HepG2 (cell line): ENCODE results near the gene ZFYVE26. TPM values are rescaled to one million over a fixed set of nuclear protein-coding genes. Genes with fewer than 3 reads are reported as not detected.
A peak's percentile ranks its signal among the peaks of the same experiment; 100 is the strongest.

ENCODE experiments used
- ATF1 ChIP-seq: IDR thresholded peaks from 2 replicates; pipeline ENCODE4 v1.6.1; 2016; ENCODE audit warnings: mild to moderate bottlenecking, control low read depth
- FOXA1 ChIP-seq, 2 experiments: fragments of 450-650 bp in 1 of 2; sonication (generic) in 1 of 2; formaldehyde crosslinking in 1 of 2; IDR thresholded peaks; 2 replicates each; pipeline versions ENCODE4 v1.4.0 to v1.6.1; 2016 to 2020; ENCODE audit warnings: missing genetic modification reagents in 1 of 2
- HNF4A ChIP-seq: sonication (generic); formaldehyde crosslinking; IDR thresholded peaks from 2 replicates; pipeline ENCODE4 v1.4.0; 2020; ENCODE audit warnings: missing genetic modification reagents
- KAT8 ChIP-seq: IDR thresholded peaks from 2 replicates; pipeline ENCODE4 v1.6.1; 2016; ENCODE audit warnings: missing genetic modification reagents, missing compliant biosample characterization
- KLF12 ChIP-seq: sonication (generic); formaldehyde crosslinking; IDR thresholded peaks from 2 replicates; pipeline ENCODE4 v1.4.0; 2020; ENCODE audit warnings: missing genetic modification reagents, borderline replicate concordance
- LCORL ChIP-seq, 2 experiments: fragments of 450-650 bp in 1 of 2; sonication (generic) in 1 of 2; formaldehyde crosslinking in 1 of 2; IDR thresholded peaks; 2 replicates each; pipeline versions ENCODE4 v1.5.0 to v1.6.1; 2017 to 2020; ENCODE audit warnings: antibody characterized with exemption in 1 of 2, missing genetic modification reagents in 1 of 2
- NCOA1 ChIP-seq: sonication (generic); formaldehyde crosslinking; IDR thresholded peaks from 2 replicates; pipeline ENCODE4 v1.9.0; 2021; ENCODE audit warnings: missing genetic modification reagents
- NFE2L2 ChIP-seq: fragments of 150-350 bp; IDR thresholded peaks from 2 replicates; pipeline ENCODE4 v1.6.1; 2014; ENCODE audit warnings: low read length
- NR3C1 ChIP-seq: sonication (generic); formaldehyde crosslinking; IDR thresholded peaks from 2 replicates; pipeline ENCODE4 v1.4.0; 2020; ENCODE audit warnings: missing genetic modification reagents
- ONECUT2 ChIP-seq: sonication (generic); formaldehyde crosslinking; IDR thresholded peaks from 2 replicates; pipeline ENCODE4 v1.4.0; 2020; ENCODE audit warnings: missing genetic modification reagents
- SP140L ChIP-seq: sonication (generic); formaldehyde crosslinking; IDR thresholded peaks from 2 replicates; pipeline ENCODE4 v1.4.0; 2020; ENCODE audit warnings: missing genetic modification reagents, borderline replicate concordance
- SP2 ChIP-seq: sonication (generic); formaldehyde crosslinking; IDR thresholded peaks from 2 replicates; pipeline ENCODE4 v1.5.1; 2020; ENCODE audit warnings: mild to moderate bottlenecking, missing genetic modification reagents
- TCF7L2 ChIP-seq: IDR thresholded peaks from 2 replicates; pipeline ENCODE4 v1.6.1; 2011; ENCODE audit warnings: mild to moderate bottlenecking, low read depth, low read length, moderate library complexity
- THAP11 ChIP-seq: IDR thresholded peaks from 2 replicates; pipeline ENCODE4 v1.6.1; 2016; ENCODE audit warnings: missing biosample characterization, missing genetic modification reagents
- ZBTB38 ChIP-seq: sonication (generic); formaldehyde crosslinking; IDR thresholded peaks from 2 replicates; pipeline ENCODE4 v1.5.1; 2020; ENCODE audit warnings: mild to moderate bottlenecking, missing genetic modification reagents
- ZBTB7A ChIP-seq: sonication (generic); formaldehyde crosslinking; IDR thresholded peaks from 2 replicates; pipeline ENCODE4 v1.8.0; 2022; ENCODE audit warnings: mild to moderate bottlenecking, missing genetic modification reagents
- ZMYM3 ChIP-seq: sonication (generic); formaldehyde crosslinking; IDR thresholded peaks from 2 replicates; pipeline ENCODE4 v1.5.1; 2020; ENCODE audit warnings: mild to moderate bottlenecking, missing genetic modification reagents
- ZNF556 ChIP-seq: sonication (generic); formaldehyde crosslinking; IDR thresholded peaks from 2 replicates; pipeline ENCODE4 v1.4.0; 2020; ENCODE audit warnings: mild to moderate bottlenecking, missing genetic modification reagents, borderline replicate concordance
- ZNF878 ChIP-seq: sonication (generic); formaldehyde crosslinking; IDR thresholded peaks from 2 replicates; pipeline ENCODE4 v1.8.1; 2023; ENCODE audit warnings: mild to moderate bottlenecking, missing genetic modification reagents, moderate library complexity
- ZSCAN12 ChIP-seq: sonication (generic); formaldehyde crosslinking; IDR thresholded peaks from 2 replicates; pipeline ENCODE4 v1.9.0; 2021; ENCODE audit warnings: mild to moderate bottlenecking, missing genetic modification reagents
- polyA plus RNA-seq, 8 experiments: library from polyadenylated mRNA; depleted of rRNA in 3 of 8; stranded (reverse) in 7 of 8; unstranded in 1 of 8; fragments of >200 nt; fragmentation: Illumina TruSeq in 4 of 8; extraction: Trizol in 4 of 8; gene quantifications; 2 replicates each; pipeline versions ENCODE4 v1.2.1 to v1.2.3, GENCODE V29; 2011 to 2016; ENCODE audit warnings: low read depth in 4 of 8, missing spikeins in 1 of 8, mixed read lengths in 1 of 8; ENCODE audit not compliant: insufficient read depth in 1 of 8
- total RNA-seq, 5 experiments: library from RNA; depleted of rRNA; stranded (reverse); fragments of >200 nt; fragmentation: Illumina TruSeq; extraction: Trizol; gene quantifications; 2 replicates each; pipeline ENCODE4 v1.2.3, GENCODE V29; 2016; ENCODE audit warnings: low read depth in 1 of 5
- TF ChIP-seq, protein P1 (sequence below): sonication (generic); formaldehyde crosslinking; IDR thresholded peaks from 2 replicates; pipeline ENCODE4 v1.5.1; 2020; ENCODE audit warnings: mild to moderate bottlenecking, missing genetic modification reagents, moderate library complexity
- TF ChIP-seq, protein P2 (sequence below): sonication (generic); formaldehyde crosslinking; IDR thresholded peaks from 2 replicates; pipeline ENCODE4 v1.9.0; 2021; ENCODE audit warnings: missing genetic modification reagents, mild to moderate bottlenecking, borderline replicate concordance
- TF ChIP-seq, protein P3 (sequence below): sonication (generic); formaldehyde crosslinking; IDR thresholded peaks from 2 replicates; pipeline ENCODE4 v1.8.0; 2022; ENCODE audit warnings: missing genetic modification reagents, mild to moderate bottlenecking, inconsistent platforms, borderline replicate concordance
- TF ChIP-seq, protein P4 (sequence below): sonication (generic); formaldehyde crosslinking; IDR thresholded peaks from 2 replicates; pipeline ENCODE4; 2020; ENCODE audit warnings: missing genetic modification reagents, mild to moderate bottlenecking, borderline replicate concordance

Gene ZFYVE26
- total and polyA plus RNA-seq, 2 of the 13 experiments (the other 11 are each of a cell fraction or from before 2014, with no cell fraction given): 13.6 to 16.4 TPM

DNA sequence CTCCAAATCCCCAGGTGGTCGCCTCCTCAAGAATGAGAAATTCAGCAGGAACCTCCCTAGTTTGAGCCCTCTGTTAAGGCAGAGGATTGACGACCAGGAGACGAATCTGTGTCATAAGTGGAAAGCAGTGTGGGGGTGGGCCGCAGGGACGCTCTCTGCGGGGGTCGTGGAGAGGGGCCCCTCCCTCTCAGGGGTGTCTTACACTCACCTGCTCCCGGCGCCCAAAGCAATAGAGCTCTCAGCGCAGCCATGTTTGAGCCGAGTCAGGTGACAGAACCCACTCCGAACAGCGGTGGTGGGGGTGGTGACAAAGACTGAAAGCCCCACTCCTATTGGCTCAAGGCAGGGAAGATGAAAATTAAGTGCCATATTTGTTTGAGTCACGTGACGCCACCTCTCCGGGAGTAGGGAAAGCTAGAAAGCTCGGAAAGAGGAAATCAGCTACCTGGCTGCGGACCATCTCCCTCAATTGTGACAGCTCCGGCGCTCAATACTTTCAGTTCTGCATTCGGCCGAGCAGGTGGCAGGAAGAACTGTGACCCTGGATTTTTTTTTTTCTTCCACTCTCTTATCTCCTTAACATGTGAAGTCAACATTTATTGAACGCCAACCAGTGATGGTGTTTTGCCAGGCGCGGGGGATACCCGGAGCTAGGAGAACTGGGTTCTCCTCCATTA lies at the start of gene ZFYVE26 (continued):
- TF ChIP-seq, protein P1, sequence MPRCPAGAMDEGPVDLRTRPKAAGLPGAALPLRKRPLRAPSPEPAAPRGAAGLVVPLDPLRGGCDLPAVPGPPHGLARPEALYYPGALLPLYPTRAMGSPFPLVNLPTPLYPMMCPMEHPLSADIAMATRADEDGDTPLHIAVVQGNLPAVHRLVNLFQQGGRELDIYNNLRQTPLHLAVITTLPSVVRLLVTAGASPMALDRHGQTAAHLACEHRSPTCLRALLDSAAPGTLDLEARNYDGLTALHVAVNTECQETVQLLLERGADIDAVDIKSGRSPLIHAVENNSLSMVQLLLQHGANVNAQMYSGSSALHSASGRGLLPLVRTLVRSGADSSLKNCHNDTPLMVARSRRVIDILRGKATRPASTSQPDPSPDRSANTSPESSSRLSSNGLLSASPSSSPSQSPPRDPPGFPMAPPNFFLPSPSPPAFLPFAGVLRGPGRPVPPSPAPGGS (CRISPR knock-in tag): no peak
- TF ChIP-seq, protein P2, sequence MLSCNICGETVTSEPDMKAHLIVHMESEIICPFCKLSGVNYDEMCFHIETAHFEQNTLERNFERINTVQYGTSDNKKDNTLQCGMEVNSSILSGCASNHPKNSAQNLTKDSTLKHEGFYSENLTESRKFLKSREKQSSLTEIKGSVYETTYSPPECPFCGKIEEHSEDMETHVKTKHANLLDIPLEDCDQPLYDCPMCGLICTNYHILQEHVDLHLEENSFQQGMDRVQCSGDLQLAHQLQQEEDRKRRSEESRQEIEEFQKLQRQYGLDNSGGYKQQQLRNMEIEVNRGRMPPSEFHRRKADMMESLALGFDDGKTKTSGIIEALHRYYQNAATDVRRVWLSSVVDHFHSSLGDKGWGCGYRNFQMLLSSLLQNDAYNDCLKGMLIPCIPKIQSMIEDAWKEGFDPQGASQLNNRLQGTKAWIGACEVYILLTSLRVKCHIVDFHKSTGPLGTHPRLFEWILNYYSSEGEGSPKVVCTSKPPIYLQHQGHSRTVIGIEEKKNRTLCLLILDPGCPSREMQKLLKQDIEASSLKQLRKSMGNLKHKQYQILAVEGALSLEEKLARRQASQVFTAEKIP: no peak
- TF ChIP-seq LCORL (IDR thresholded peaks at IDR 0.05): 0 out of 2 replicates have a peak, but pooled peaks have one; percentile 25
- no peak for TF ChIP-seq LCORL (CRISPR knock-in tag; IDR thresholded peaks at IDR 0.05)
- TF ChIP-seq, protein P3, sequence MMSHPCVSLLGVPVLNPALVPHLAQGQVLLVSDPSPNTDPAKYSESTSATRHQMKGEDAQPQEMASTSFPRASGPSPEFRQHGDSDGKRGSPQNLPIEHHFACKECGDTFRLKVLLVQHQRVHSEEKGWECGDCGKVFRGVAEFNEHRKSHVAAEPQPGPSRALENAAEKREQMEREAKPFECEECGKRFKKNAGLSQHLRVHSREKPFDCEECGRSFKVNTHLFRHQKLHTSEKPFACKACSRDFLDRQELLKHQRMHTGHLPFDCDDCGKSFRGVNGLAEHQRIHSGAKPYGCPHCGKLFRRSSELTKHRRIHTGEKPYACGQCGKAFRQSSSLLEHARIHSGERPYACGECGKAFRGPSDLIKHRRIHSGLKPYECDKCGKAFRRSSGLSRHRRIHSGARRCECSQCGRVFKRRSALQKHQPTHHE (CRISPR knock-in tag): no peak
- 0 out of 2 replicates have a peak, but pooled peaks have one; percentile 59 for TF ChIP-seq ZBTB38 (CRISPR knock-in tag)
- TF ChIP-seq NR3C1 (CRISPR knock-in tag): no peak
- TF ChIP-seq ATF1 (CRISPR knock-in tag): peak; percentile 76
- no peak for TF ChIP-seq ZBTB7A (CRISPR knock-in tag)
- no peak for TF ChIP-seq NCOA1 (CRISPR knock-in tag)
- TF ChIP-seq THAP11 (CRISPR knock-in tag): peak; percentile 89
- peak; percentile 58 for TF ChIP-seq SP2 (CRISPR knock-in tag)
- TF ChIP-seq, protein P4, sequence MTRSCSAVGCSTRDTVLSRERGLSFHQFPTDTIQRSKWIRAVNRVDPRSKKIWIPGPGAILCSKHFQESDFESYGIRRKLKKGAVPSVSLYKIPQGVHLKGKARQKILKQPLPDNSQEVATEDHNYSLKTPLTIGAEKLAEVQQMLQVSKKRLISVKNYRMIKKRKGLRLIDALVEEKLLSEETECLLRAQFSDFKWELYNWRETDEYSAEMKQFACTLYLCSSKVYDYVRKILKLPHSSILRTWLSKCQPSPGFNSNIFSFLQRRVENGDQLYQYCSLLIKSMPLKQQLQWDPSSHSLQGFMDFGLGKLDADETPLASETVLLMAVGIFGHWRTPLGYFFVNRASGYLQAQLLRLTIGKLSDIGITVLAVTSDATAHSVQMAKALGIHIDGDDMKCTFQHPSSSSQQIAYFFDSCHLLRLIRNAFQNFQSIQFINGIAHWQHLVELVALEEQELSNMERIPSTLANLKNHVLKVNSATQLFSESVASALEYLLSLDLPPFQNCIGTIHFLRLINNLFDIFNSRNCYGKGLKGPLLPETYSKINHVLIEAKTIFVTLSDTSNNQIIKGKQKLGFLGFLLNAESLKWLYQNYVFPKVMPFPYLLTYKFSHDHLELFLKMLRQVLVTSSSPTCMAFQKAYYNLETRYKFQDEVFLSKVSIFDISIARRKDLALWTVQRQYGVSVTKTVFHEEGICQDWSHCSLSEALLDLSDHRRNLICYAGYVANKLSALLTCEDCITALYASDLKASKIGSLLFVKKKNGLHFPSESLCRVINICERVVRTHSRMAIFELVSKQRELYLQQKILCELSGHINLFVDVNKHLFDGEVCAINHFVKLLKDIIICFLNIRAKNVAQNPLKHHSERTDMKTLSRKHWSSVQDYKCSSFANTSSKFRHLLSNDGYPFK (CRISPR knock-in tag): peak; percentile 35; the same call in 1 of the 2 replicates
- TF ChIP-seq ZMYM3 (CRISPR knock-in tag): peak; percentile 46; the same call in 1 of the 2 replicates
- peak; percentile 22; the same call in 1 of the 2 replicates for TF ChIP-seq ZNF556 (CRISPR knock-in tag)
- no peak for TF ChIP-seq ZSCAN12
- peak; percentile 22; the same call in 1 of the 2 replicates for TF ChIP-seq SP140L (CRISPR knock-in tag)
- TF ChIP-seq NFE2L2: peak; percentile 13; the same call in 1 of the 2 replicates
- peak; percentile 98 for TF ChIP-seq KAT8 (CRISPR knock-in tag)
- TF ChIP-seq FOXA1 (IDR thresholded peaks at IDR 0.05): no peak
- peak; percentile 31; the same call in 1 of the 2 replicates for TF ChIP-seq FOXA1 (CRISPR knock-in tag; IDR thresholded peaks at IDR 0.05)
- no peak for TF ChIP-seq KLF12 (CRISPR knock-in tag)
- TF ChIP-seq ZNF878: no peak
- 0 out of 2 replicates have a peak, but pooled peaks have one; percentile 39 for TF ChIP-seq ONECUT2
- 0 out of 2 replicates have a peak, but pooled peaks have one; percentile 16 for TF ChIP-seq HNF4A (CRISPR knock-in tag)
- TF ChIP-seq TCF7L2: no peak
